HG03469 (cell line): ENCODE measurements around the gene MAP4.
"Not testable (repeated sequence)": the region's sequence is repeated elsewhere in the genome, so short reads cannot be mapped to it uniquely, and the experiment has no call there.

Source experiments
- ATAC-seq: cut with Tn5 transposase; IDR thresholded peaks from one replicate; pipeline ENCODE4 v1.9.1; 2021; ENCODE audit warnings: mild to moderate bottlenecking, moderate library complexity, moderate number of reproducible peaks; ENCODE audit not compliant: unreplicated experiment

MAP4 gene

DNA sequence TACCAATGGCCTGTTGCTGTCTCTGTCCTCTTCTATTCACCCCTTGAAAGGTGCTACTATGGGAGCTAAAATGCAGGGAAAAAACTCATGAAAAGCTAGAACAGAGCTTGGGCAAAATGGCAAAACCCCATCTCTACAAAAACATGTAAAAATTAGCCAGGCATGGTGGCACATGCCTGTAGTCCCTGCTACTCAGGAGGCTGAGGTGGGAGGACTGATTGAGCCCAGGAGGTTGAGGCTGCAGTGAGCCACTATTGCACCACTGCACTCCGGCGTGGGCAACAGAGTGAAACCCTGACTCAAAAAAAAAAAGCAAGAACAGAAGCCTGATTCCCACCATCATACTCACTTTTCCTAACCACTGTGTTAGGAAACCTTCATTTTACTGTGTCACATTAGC, 1.9 kb downstream of the MAP4 start:
- no peak for ATAC-seq

DNA sequence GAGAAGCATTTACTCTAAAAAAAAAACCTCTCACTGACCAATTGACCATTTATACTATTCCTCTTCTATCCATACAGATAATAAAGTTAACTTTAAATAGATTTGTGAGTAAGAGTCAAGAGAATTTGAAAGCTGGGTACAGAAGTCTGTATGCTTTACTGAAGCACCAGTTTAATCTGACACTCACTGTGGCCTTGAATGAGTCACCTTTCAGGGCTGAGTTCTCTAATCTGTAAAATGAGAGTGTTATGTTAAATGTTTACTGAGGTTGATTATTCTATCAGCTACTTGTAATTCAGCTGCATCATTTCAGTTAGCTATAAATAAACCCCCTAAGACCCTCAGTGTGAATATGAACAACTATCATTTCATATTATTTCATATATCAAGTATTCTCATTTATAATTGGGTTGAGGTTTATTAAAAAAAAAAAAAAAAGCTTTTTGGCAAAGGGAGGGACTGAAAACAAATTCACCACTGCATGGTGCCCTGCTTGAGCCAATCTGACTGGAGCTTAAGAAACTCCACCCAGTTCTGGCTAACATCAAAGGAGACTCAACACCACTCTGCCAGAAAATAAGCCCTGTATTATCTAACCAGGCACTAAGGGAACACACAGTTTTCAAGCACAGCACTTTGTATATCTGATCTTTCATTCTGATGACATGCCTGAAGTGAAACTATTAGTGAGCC, 2.8 kb downstream of the MAP4 start:
- ATAC-seq, result no peak

DNA sequence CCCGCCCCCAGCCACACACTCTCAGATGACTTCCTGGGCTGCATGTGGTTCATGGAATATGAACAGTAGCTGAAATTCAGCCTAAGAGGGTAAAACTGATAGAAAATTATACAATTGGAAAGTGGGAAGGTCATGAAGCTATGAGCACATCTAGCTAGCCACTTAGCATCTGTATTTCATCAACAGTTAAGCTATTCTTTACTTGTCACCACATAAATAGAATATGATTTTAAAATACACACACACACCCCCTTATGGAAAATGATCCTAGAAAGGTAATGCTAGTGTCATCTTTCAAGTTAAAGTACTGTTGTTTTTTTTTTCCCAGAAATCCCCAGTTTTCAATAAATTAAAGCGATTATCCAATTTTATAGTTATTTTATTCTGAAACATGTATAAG, 3.6 kb downstream of the MAP4 start:
- ATAC-seq, result no peak

DNA sequence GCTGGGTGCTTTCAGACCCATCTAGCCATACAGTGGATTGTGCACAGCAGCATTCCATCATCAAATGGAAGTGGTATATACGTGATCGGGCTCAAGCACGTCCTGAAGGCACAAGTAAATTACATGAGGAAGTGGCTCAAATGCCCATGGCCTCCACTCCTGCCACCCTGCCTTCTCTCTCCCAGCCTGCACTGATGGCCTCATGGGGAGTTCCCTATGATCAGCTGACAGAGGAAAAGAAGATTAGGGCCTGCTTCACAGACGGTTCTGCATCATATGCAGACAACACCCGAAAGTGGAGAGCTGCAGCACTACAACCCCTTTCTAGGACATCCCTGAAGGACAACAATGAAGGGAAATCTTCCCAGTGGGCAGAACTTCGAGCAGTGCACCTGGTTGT, 8.2 kb downstream of the MAP4 start:
- ATAC-seq, result not testable (repeated sequence)

DNA sequence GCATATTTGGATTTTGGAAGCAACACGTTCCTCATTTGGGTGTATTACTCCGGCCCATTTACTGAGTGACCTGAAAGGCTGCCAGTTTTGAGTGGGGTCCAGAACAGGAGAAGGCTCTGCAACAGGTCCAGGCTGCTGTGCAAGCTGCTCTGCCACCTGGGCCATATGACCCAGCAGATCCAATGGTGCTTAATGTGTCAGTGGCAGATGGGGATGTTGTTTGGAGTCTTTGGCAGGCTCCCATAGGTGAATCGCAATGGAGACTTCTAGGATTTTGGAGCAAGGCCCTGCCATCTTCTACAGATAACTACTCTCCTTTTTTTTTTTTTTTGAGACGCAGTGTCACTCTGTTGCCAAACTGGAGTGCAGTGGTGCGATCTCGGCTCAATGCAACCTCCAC, 8.9 kb downstream of the MAP4 start:
- ATAC-seq, result not testable (repeated sequence)

DNA sequence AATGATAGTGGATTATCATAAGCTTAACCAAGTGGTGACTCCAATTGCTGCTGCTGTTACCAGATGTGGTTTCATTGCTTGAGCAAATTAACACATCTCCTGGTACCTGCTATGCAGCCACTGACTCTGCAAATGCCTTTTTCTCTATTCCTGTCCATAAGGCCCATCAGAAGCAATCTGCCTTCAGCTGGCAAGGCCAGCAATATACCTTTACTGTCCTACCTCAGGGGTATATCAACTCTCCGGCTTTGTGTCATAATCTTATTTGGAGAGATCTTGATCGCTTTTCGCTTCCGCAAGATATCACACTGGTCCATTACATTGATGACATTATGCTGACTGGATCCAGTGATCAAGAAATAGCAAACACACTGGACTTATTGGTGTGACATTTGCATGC, 9.4 kb downstream of the MAP4 start:
- ATAC-seq, result not testable (repeated sequence)

DNA sequence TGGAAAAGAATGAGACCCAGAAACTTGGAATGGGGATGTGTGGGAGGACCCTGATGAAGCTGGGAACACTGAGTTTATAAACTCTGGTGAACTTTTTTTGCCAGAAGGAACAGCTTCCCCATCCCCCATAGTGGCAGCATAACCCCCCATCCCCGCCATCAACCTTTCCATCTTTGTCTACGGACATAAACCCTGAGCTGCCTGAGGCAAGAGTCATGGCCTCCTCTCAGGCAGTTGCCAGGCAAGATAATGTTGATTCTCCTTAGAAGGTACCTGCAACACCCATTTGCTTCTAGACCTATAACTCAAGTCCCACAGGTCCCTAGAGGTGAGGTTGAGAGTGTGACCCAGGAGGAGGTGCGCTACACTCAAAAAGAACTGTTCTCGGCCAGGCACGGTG, 11.5 kb downstream of the MAP4 start:
- no peak for ATAC-seq

DNA sequence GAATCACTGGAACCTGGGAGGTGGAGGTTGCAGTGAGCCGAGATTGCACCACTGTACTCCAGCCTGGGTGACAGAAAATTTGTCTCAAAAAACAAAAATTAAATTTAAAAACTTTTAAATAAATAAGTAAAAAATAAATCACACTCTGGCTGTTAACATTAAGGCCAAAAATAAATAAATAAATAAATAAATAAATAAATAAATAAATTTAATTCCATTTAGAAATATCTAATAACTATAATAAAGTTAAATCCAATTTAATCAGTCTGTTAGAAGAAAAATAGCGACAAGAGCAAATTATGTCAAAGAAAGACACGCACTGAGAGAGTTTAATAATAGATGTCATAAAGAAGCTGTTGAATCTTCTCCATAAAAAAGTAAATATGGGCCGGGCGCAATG, 13.4 kb downstream of the MAP4 start:
- no peak for ATAC-seq

DNA sequence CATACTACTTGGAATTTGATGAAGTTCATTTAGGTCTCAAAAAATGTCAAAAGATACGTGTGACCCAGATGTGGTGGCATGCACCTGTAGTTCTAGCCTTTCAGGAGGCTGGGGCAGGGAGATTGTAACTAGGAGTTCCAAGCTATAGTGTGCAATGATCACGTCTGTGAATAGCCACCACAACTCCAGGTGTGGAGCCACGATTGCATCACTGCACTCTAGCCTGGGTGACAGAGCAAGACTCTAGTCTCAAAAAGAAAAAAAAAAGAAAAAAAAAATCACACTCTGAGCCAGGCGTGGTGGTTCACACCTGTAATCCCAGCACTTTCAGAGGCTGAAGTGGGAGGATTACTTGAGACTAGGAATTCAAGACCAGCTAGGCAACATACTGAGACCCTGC, 14.2 kb downstream of the MAP4 start:
- ATAC-seq, result no peak

DNA sequence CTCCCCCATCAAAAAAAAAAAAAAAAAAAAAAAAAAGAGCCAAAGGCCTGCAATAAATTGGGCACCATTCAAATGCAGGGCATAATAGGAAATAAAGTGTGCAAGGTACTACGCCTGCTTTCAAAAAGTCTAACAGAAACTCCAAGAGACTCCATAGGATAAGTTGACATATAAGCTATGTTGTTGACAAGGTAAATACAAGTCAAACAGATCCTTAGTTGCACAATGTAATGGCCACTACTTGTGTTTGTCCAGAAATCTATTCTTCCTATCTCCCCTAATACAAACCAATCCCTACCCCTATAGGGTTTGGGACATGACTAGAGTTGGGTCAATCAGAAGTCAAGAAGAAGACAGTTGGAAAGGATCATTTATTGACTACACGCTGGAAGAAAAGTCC, 16.0 kb downstream of the MAP4 start:
- ATAC-seq, result no peak

DNA sequence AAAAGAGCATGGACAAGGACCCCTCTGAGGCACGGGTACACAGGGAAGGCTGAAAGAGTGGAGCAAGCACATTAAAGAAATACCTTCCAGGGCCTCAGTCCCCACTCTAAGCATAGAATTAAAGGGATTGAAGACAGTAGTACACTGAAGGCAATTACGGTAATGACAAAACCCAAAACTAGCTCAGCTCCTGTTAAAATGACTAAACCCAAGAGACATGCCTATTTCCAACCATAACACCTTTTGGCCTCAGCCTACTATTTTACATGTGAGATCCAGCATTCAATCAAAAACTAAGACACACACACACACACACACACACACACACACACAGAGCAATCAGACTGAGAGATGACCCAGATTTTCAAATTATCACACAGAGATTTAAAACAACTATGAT, 19.8 kb downstream of the MAP4 start:
- ATAC-seq, result no peak

DNA sequence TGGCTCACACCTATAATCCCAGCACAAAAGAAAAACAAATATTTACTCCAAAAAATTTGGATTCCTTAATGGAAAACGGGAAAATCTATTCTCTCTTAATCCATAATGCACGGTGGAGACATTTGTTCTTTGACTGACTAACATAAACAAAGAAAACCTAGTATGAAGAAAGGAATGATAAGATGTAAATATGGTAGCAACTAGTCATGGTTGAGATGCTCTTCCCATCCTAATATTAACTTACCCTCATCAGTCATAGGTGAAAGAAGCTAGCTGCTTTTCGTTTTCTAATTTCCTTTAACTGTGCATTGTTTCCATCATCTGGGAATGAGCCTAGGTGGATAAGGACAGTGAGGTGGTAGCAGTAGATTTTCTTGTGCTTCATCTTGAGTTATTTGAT, 22.0 kb downstream of the MAP4 start:
- no peak for ATAC-seq

DNA sequence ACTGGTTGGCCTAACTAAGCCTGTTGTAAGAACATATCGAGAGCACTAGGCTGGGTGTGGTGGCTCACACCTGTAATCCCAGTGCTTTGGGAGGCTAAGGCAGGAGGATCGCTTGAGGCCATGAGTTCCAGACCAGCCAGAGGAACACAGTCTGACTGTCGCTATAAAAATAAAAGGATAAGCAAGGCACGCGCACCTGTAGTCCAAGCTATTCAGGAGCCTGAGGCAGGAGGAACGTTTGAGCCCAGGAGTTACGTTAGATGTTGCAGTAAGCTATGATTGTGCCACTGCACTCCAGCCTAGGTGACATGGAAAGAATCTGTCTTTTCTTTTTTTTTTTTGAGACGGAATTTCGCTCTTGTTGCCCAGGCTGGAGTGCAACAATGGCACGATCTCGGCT, 24.9 kb downstream of the MAP4 start:
- no peak for ATAC-seq

DNA sequence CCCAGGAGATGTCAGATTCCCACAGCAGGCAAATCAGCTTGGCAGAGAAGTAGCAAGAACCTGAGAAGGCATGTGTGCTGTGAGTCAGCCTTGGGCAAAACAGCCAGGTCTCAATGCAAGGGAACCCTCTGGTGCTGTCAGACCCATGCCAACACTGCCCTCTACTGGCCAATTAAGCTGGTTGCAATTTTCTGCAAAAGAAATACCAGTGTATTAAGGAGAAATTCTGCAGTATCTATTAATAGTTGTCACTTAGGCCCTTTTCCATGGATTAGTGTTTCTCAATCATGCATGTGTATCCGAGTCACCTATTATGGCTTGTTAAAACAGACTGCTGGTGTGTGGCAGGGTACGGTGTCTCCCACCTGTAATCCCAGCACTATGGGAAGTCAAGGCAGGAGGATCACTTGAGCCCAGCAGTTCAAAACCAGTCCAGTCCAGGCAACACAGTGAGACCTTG, 26.2 kb downstream of the MAP4 start:
- no peak for ATAC-seq

DNA sequence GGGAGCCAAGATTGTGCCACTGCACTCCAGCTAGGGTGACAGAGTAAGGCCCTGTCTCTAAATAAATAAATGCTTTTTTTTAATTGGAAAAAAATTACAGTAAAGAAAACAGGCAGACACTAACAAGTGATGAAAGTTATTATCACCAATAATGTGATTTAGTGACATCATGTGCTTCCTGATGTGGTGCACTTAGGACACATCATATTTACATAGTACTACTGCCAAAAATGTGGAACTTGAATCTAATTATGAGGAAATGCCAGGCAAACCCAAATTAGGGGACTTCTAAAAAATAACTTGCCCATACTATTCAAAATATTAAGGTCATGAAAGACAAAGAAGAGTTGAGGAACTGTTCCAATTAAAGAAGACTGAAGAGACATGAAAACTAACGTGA, 30.8 kb downstream of the MAP4 start:
- no peak for ATAC-seq

DNA sequence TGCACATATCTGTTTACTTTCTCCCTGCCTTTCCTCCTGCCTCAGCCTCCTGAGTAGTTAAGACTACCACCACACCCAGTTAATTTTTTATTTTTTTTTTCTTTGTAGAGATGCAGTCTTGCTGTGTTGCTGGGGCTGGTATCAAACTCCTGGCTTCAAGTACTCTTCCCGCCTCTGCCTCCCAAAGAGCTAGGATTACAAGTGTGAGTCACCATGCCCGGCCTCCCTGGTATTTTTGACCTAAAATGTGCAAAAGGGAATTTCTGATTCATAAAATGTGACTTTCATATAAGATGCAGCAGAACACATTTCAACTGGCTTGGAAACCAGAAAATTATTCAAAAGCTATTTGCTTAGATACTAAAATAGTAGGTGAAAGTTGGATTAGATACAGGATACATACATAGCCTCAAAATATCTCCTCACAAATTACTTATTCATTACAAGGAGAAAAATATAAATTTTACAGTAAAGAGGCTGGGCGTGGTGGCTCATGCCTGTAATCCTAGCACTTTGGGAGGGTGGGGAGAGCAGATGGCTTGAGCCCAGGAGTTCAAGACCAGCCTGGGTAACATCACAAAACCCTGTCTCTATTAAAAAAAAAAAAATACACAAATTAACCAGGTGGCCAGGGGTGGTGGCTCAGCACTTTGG, 32.0 kb downstream of the MAP4 start:
- no peak for ATAC-seq

DNA sequence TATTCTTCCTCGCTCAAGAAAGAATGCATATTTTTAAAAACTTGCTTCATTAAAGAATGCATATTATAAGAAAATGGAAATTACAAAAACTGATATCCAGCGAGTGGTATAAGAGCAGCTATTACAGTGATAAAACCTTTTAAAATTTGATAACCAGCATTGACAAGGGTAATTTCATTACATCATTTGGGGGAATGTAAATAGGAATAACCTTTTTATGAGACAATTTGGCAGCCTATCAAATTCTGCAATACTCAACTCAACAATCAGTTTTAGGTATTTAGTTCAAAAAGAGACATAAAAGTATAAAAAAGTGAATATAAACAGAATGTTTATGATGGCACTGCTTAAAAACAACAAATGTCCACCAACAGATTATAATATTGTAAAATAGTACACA, 35.4 kb downstream of the MAP4 start:
- ATAC-seq, result no peak

DNA sequence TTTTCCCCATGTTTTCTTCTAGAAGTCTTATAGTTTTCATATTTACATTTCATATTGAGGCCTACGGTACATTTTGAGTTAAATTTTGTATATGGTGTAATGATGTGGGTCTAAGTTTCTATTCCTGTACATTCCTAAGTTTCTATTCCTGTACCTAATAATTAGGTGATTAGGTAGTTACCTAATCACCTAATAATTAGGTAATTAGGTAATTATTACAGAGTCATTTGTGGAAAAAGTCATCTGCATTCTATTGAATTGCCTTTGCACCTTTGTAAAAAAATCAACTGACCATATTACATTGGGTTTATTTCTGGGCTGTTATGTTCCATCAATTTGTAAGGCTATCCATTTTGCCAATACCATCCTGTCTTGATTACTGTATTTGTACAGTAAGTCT, 37.1 kb downstream of the MAP4 start:
- no peak for ATAC-seq

DNA sequence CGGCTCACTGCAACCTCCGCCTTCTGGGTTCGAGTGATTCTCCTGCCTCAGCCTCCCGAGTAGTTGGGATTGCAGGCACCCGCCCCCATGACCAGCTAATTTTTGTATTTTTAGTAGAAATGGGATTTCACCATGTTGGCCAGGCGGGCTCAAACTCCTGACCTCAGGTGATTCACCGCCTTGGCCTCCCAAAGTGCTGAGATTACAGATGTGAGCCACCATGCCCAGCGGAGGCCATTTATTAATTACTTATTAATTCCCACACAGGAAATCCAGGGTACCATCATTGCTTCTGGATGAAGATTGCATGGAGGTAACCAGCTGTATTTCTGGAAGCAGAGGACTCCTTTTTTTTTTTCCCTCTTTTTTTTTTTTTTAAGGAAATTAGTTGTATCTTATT, 37.8 kb downstream of the MAP4 start:
- ATAC-seq, result no peak

DNA sequence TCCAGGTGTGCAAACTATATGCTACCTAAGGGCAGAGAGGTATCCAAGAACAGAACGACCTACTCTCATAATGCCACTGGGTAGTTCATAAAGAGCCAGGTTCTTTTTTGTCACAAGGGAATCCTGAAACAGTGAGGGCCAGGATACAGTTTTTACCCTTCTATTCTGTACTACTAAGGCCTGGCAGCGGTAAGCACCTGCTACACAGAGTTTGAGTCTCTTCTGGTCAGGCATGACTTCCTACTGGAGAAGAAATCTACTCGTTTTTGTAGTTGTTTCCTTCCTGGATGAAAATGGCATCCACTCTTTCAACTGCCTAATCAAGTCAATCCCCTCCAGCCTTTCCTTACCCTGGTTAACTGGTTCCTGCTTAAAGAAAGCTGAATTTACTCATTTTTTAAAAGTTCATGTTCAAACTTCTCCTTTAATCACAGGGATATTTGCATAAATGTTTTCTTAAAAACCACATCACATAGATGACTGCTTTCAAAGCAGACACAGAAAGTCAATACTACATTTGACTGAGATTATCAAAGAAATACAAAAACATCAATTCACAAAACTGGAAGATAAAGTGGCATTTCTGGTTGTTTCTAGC, 40.0 kb downstream of the MAP4 start:
- no peak for ATAC-seq

DNA sequence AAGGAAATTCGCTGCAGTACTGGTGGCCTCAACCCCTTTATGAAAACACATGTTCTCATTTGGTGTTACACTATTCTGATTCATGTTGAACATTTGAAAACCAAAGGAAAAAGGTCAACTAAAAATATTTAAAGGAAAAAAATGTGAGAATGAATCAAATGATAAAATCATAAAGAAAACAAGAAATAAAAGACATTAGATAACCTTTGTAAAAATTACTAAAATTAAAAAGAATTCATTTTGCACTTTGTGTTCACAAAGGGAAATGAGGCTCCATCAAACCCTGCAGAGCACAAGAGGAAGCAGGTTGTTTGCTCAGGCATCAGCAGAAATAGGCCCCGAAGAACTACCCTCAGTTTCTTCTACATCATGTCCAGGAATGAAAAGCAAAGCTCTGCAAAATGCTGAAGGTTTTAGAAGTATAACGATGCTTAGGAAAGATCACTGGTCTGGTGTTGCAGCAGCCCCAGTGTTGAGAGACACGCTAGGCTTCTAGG, 41.2 kb downstream of the MAP4 start:
- ATAC-seq, result no peak

DNA sequence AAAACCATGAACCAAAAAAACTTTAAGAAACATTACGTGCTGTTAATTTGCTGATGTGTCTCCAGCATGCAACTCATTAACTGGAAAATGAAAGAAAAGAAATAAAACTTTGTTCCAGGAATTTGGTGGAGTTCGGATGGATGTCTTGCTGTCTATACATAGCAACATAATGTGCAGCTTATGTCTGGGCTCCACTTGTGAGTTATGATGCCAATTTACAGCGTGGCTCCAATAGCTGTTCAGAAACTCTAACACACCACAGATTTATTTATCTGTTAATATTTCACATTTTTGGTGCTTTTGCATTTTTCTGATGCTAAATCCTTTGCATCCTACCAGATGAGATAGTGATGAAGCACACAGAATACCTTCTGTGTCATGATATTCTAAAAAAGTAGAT, 45.1 kb downstream of the MAP4 start:
- no peak for ATAC-seq
